GM11168 (cell line): ENCODE results near the gene NPHP4.

Experiments used
- in situ Hi-C: fragments of 300-500 bp; cut with MboI; formaldehyde crosslinking; loops from one replicate; pipeline ENCODE4 v1.12.0; 2022; ENCODE audit warnings: low sequenced_read_pairs; ENCODE audit not compliant: unreplicated experiment

NPHP4 gene

DNA sequence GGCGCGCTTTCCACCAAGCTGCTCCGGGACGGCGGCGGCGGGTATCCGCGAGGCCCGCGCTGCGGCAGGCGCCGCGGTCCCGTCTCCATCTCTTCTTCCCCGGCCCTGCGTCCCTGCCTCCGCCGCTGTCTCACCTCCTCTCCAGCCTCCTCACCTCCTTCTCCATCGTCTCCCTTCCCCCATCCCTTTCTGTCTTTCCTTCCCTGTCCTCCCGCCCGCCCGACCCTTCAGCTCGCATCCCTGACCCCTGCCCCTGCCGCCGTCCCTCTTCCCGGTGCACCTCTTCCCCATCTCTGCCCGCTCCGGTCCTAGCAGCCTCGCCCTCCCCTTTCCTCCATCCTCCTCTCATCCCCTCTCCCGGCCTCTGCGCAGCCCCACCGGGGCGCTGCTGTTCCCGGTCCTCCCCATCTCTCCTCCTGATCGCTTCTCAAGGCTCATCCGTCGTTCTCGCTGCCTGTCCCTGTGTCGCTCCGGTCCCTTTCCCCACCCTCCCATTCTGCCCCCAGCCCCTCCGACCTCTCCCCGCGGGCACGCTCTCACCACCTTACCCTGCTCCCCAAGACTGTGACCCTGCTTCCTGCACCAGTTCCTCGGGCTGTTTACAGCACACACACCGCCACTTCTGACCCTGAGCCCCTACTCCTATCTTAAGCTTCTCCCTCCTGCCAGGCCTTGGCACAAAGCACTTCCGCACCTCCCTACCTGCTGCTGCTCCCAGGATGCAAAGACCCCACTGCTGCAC lies 760 bp upstream of the NPHP4 start:
- in situ Hi-C loops = no loop called here

DNA sequence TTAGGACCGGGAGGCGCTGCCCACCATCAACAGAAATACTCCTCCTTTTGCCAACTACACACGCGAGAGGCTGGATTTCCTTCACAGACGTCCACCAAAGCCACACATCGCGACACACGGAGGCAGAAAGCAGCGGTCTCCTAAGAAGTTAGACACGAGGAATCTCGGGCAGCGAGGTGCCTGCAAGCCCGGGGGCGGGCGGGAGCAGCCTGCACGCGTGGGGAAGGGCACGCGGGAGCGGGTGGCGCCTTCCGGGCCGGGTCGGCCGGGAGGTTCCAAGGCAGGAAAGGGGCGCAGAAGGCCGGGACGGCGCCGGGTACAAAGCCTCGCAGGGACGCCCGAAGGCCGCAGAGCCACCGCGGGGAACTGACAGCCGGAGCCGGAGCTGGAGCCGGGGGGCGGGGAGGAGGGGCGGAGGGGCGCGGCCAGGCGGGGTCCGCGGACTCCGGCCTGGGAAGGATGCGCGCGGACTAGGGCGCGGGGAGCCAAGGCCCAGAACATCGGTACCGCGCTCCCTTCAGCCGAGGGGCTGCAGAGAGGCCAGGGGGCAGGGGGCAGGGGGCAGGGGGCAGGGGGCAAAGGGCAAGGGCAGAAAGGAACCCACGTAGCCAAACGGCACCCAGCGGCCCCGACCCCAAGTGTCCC lies 722 bp downstream of the NPHP4 start:
- in situ Hi-C loops = no loop called here

DNA sequence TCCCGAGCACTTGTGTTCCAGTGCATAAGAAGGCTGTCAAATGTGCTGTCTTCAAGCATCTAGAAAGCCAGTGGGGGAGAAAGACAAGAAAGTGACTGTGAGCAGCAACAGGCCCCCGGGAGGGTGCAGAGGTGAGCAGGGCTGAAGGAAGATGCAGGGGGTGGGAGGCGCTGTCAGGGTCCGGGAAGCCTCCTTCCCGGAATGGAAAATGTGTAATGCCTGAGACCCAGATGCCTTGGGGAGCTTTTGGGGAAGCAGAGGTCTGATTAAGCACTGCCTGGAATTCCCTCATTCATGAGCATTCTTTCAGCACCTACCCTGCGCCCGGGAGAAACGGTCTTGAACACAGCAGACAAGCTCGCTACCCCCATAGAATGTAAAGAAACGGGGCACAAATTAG lies 1.3 kb downstream of the NPHP4 start:
- in situ Hi-C loops = no loop called here

DNA sequence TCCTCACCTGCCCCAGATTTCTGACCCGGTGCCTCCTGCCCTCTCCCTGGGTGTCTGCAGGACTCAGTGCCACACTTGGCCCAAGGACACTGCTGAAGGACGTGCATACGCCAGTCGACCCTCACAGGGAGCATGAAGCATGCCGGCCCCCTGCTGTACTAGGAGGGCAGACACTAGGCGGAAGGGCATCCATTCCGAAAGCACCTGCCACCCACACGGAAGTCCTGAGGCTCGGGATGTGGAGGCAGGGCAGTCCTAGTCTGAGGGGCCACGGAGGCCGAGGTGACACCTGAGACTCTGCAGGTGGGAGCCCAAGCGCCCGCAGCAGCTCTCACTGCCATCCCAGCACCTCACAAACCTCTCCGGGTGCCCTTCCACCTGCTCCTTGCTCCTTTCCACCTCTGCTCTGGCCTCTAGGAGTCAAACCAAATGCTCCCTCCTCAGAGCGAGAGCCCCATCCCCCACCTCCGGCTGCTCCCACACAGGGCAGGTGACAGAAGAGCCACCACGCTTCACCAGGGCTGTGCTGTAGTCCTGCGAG lies 2.4 kb downstream of the NPHP4 start:
- in situ Hi-C loops = no loop called here

DNA sequence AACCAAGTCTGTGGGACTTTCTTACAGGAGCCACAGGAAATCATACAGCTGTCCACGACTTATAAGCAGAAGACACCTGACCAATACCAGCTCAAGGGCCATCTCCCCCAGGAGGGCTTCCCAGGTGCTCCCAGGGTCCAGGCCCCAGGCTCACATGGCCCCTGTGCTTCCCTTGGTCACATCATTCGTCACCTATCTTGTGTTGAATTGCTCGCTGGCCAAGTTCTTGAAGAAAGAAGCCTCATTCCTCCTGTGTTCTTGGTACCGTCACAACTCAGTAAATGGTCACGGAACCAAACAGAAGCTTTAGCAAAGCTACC lies 3.0 kb downstream of the NPHP4 start:
- in situ Hi-C loops = no loop called here

DNA sequence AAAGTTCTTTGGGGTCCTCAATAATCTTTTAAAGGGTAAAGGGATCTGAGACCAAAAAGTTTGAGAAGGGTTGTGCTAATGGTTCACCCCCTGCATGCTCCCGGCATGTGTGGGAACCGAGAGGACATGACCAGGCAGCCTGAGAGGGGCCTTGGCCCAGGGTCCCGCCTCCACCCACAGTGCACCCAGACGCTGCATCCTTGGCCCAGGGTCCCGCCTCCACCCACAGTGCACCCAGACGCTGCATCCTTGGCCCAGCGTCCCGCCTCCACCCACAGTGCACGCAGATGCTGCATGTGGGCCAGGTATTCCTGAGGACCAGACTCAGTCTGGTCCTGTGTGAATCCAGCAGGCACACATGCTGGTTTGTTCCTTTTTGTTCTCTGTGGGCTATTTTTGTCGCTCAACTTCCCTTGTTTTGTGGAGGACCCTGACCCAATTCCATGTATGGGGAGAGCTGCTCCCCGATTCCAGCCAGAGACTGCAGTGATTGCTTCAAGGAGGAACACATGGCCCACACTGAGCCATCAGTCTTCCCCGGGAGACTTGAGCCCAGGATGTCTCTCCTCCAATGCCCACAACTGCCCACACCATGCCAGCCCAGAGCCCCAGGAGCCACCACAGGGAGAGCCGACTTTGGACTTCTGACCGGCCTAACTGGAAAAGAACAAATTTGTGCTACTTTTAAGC lies 3.5 kb downstream of the NPHP4 start:
- in situ Hi-C loops = no loop called here

DNA sequence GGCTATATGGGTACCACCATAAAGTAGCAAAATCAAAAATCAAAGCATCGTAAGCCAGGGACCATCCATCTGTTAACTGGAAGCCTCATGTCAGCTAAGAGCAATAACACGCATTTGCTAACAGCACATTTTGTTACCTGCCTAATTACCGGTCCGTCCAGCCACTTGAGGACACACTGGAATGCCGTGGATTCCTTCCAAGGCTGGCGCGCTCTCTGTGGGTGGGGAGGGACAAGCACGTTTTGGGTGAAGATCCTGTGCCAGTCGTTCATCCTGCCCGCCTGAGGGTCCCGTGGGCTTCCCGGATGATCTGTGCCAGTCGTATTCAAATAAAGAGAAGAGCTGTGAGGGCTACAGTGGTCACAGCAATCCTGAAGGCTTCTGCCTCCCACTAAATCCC lies 6.2 kb downstream of the NPHP4 start:
- in situ Hi-C loops = no loop called here

DNA sequence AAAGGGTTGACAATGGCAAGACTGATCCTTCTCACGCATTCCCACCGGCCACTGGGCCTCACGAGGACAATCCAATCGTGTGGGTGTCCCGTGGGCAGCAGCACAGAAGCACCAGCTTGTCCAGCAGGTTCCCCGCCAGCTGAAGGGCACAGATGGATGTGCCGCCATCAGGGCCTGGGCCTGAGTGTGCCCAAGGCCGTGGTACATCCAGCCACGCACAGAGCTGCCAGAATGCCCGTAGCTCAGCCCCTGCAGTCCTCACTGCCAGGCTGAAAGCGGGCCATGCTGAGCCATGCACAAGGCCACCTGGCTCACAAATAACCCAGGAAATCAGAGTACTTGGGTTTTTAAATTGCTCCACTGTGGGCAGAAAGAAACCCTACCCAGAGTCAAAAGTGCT lies 7.0 kb downstream of the NPHP4 start:
- in situ Hi-C loops = no loop called here

DNA sequence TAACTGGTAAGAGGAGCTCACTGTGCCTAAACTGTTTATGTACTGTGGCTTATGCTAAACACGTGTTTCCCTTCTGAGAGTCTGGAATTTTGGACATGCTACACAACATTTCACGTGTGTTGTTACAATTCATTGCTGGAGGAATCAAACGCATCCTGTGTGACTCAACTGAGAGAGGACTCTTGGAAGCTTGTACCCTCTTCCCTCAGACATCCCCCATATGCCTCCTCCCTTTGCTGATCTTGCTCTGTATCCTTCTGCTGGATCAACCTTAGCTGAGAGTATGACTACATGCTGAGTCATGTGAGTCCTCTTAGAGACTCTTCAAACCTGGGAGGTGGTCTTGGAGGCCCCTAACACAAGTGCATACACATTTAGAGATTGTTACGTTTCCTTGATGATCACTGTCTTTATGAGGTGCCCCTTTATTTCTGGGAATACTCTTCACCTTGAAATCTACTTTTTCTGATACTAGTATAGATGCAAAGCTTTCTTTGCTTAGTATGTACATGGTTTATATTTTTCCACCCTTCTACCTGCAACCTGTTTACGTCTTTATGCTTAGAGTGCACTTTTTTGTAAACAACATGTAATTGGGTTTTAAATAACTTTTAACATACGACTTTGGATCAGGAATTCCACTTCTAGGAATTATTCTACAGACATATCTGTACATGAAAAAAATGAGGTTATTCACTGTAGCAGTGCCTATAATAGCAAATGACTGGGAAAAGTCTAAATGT lies 8.7 kb downstream of the NPHP4 start:
- in situ Hi-C loops = no loop called here

DNA sequence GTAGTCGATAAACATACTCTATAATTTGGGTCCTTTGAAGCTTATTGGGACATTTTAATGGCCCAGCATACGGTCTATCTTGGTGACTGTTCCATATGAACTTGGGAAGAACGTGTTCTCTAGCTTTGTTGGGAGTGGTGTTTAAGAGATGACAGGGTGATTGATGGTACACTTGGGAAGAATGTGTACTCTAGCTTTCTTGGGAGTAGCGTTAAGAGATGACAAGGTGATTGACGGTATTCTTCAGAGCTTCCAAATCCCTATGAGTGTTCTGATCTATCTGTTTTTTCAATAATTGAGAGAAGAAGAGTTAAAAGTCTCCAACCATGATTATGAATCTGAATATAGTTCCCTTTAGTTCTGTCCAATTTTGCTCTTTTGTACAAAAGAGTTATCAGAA lies 9.4 kb downstream of the NPHP4 start:
- in situ Hi-C loops = no loop called here

DNA sequence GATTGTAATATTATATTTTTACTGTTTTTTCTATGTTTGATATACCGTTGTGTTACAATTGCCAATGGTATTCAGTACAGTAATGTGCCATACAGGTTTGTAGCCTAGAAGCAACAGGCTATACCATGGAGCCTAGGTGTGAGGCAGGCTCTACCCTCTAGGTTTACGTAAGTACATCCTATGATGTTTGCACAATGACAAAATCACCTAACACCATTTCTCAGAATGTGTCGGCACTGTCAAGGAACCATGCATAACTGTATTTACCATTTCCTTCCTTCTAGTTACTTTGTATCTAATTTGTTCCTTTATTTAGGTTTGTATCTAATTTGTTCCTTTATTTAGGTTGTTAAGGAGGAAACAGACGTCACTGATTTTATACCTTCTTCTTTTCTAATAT lies 9.9 kb downstream of the NPHP4 start:
- in situ Hi-C loops = no loop called here

DNA sequence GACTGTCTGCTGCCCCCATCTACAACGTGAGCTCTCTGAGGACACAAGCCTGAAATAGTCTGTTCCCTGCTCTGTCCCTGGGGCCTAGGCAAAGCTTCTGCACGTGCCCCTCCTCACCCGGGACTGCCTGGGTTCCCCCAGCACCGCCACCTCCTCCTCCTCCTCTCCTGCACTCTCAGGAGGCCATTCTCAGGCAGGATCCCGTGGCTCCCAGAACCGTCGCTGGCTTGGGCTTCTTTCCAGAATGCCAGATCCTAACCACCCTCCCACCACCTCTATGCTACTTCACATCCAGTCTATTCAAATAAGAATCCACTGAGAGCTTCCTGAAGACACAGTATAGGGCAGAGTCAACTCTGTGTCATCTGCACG lies 11.2 kb downstream of the NPHP4 start:
- in situ Hi-C loops = no loop called here

DNA sequence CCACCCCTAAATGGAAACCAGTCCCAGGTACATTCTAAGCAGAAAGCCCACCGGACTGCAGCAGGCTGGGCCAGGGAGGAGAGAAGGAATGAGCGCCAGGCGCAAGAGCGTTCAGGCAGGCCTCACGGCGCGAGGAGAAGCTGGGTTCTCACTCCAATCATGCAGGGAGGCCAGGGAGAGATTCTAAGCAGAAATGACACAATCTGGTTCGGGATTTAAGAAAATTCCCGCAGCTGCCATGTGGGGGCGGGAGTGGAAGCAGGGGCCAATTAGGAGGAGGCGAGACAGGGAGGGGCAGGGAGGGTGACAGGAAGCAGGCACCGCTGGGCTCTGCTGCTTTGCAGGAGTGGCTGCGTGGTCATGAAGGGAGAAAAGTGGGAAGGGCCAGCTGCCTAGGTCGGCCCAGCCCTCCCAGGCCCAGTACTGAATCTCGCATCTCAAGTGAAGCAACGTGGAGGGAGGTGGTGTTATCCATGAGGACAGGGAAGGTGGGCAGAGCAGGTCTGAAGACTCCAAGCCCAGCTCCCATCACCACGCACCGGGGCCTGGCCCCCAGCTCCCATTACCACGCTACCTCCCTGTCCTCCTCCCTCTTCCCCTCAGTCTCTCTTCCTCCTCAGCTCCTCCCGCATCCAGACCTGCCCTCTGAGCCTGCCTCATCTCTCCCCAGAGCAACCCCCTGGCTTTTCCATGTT lies 11.8 kb downstream of the NPHP4 start:
- in situ Hi-C loops = no loop called here

DNA sequence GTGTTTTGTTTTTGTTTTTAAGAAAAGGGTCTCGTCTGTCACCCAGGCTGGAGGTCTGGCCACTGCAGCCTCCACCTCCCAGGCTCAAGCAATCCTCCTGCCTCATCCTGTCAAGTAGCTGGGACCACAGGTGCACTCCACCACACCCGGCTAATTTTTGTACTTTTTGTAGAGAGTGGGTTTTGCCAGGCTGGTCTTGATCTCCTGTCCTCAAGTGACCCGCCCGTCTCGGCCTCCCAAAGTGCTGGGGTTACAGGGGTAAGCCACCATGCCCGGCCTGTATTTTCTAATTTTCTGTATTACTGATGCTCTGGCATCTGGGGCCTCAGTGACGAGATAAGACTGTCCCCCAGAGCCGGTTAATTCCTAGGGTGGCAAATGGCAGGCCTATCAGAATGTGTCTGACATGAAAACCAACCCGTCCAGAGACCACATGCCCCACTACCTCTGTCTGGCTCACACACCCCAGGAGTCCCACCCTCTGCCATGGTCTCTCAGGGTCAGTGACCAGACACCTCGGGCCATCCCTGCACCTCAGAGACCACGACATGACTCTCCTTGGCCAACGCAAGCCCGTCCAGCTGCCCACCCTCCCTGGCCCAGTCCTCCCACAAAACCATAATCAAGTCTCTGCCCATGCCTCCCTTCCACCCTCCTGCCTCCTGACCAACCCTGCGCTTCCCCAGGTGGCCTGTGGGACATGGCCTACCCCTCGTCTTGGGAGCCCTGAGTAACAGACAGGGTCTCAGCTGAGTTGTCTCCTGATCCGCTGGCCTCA lies 12.5 kb downstream of the NPHP4 start:
- in situ Hi-C loops = no loop called here

DNA sequence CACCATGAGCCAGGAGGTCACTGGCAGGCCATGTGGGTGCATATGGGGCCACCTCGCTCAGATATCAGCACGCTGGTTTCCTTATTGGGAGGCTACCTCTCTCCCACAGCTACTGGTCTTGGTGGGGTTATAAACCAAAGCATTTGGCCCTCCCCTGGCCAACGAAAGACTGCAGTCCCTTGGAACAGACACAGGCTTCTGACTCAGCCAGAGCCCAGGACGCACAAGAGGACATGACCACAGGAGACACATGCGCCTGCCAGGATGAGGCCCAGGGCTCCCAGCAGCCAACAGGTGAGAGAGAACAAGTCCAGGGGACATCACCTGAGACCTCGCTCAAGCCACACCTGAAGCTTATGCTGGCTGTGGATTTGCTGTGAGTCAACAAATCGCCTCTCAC lies 13.8 kb downstream of the NPHP4 start:
- in situ Hi-C loops = no loop called here

DNA sequence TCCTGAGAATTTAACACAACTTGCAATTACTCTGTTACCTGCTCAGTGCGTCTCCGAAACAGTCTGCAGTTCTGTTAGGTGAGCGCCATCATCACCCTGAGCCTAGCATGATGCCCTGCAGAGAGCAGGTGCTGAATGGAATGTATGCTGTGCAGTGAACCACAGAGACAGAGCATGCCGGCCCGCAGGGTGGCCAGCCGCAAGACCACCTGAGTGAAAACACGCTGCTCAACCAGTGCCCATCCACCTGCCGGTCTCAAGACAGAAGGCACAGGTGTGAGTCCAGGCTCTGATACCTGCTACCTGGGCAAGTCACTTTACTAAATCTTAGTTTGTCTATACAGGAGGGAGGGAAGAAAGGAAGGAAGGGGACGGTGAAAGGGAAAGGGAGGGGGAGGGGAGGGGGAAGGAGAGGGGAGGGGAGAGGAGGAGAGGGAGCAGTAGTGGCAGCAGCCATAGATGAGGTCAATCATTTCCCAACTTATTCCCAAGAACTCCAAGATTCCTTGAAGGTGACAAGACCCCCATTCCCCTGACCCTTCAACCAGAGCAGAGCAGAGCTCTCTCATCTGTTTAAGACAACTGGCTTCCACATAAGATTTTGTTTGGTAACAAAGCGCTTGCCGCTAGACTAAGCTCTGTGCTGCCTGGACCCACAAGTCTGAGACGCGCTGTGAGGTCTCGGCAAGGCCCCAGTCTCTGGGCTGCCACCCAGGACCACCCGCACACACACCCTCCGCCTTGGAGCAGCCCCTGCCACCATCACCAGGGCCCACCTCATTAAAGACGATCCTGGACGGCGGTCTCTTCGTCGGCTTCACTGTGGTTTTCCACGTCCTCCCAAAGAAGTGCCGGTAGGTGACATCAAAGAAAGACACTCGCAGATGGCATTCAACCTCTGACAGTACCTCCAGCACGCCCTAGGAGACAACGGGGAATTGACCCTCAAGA lies 14.5 kb downstream of the NPHP4 start:
- in situ Hi-C loops = no loop called here

DNA sequence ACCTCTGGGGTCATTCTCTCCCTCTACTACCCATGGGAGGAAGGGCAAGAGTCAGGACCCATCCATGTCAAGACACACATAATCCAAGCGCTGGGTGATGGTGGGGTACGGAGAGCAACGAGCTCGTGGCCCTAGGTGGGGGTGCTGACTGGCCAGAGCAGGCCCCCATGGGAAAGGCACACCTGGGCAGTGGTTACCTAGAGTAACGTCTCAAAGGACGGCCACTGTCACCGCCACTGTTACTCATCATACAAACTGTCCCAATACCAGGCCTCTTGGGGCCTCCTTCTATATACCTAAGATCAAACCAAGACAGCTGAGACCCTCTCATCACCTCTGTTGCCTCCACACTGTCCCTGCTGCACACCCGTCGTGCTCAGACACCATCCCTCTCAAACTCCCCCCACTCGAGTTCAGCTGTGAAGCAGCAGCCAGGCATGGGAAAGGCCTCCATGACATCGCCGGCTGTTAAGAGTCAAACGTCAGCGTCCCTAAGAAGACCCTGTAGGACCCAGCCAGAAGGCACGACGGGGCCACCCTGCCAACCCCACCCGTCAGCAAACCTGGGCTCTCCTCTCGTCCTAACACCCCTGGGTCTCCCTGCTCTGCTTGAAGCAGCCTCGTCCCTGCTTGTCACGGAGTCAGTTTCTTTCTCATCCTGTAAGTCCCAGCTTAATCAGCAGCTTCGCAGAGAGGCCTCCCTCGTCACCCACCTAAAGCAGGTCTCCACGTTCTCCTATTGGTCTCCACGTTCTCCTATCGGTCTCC lies 15.3 kb downstream of the NPHP4 start:
- in situ Hi-C loops = no loop called here

DNA sequence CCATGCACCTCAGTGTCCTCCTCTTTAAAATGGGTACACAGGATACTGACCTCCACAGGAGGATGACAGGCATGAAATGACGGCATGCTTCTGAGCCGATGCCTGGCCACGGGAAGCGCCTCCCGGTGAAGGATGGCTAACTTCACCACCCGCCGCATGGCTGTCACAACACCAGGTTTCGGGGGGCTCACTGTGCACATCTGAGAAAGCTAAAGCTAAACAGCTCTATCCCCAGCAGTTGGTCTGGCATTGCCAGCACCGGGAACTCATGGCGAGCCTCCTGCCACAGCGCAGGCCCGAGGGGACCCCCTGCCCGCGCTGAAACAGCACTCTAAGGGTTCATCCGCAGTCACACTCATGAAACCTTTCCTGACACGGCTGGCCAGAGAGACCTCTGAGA lies 16.0 kb downstream of the NPHP4 start:
- in situ Hi-C loops = no loop called here
